Measurements from ENCODE around the gene KCTD1. TPM values are rescaled to one million over a fixed set of nuclear protein-coding genes. Genes with fewer than 3 reads are reported as not detected.

KCTD1 gene
- total RNA-seq, 1 donor from 2014 or later = 29.5 TPM

- DNase-seq (ENCODE audit: low spot score, unreplicated experiment) = no peak
- H3K4me1 Mint-ChIP-seq (ENCODE audit: low read depth) = peaks cover 12% of the 10 kb centered on the region
- H3K36me3 Mint-ChIP-seq (ENCODE audit: insufficient read depth) = peaks cover 19% of the 10 kb centered on the region
- H3K27ac Mint-ChIP-seq = no peak overlapping the region
- no peaks in the 10 kb centered on the region for H3K9me3 Mint-ChIP-seq (ENCODE audit: low read depth)
- no peaks in the 10 kb centered on the region for H3K27me3 Mint-ChIP-seq
- no peak for TF ChIP-seq CTCF (IDR thresholded peaks at IDR 0.05; ENCODE audit: unreplicated experiment)
- no peak overlapping the region for H3K4me3 Mint-ChIP-seq (ENCODE audit: low read depth)
Observed at GRCh38 chr18:26454192-26454591, 94.2 kb downstream of the KCTD1 start.

- Mint-ChIP-seq H3K27me3 (peaks cover 3% of the 10 kb centered on the region), H3K4me1 (ENCODE audit: low read depth) (peaks cover 12% of the 10 kb centered on the region), H3K4me3 (ENCODE audit: low read depth) (no peak overlapping the region), H3K27ac (no peak overlapping the region), H3K36me3 (ENCODE audit: insufficient read depth) (peaks cover 12% of the 10 kb centered on the region), H3K9me3 (ENCODE audit: low read depth) (no peaks in the 10 kb centered on the region)
- TF ChIP-seq CTCF (IDR thresholded peaks at IDR 0.05; ENCODE audit: unreplicated experiment) = no peak
- DNase-seq (ENCODE audit: low spot score, unreplicated experiment) = no peak
Observed at GRCh38 chr18:26453386-26453901, 94.9 kb downstream of the KCTD1 start.

DNA sequence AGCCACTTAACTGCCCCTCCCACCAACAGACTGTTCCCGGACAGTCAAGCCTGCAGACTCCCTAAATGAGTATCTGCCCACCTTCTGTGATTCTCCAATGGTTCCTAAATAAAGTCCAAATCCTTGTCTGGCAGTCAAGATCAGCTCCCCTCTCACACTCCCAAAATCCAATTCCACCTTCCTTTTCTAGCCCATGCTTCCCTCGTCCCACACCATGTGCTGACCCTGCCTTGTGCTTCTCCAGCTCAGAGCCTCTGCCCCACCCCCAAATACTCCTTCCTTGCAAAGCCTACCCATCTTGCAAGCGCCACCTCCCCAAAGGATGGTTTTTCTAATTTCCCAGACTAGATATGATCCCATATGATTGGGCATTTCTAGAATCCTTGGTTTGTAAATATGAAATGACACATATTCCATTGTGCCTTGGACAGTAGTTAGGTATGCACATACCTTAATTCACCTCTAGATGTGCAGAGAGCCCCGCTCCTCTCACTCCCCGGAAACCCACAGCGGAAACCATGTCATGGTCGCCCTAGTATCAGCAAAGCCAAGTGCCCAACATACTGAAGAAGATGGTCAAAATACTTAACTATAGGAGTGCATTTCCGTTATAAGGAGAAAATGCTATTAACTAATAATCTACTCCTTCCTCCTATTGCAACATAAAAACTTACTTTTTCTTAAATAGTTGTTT lies 97.2 kb downstream of the KCTD1 start:
- no peak for DNase-seq (ENCODE audit: low spot score, unreplicated experiment)
- TF ChIP-seq CTCF (IDR thresholded peaks at IDR 0.05; ENCODE audit: unreplicated experiment) = no peak
- Mint-ChIP-seq H3K9me3 (ENCODE audit: low read depth) (no peaks in the 10 kb centered on the region), H3K4me3 (ENCODE audit: low read depth) (no peak overlapping the region), H3K36me3 (ENCODE audit: insufficient read depth) (peaks cover 7% of the 10 kb centered on the region), H3K27ac (no peak overlapping the region), H3K27me3 (peaks cover 3% of the 10 kb centered on the region), H3K4me1 (ENCODE audit: low read depth) (peaks cover 6% of the 10 kb centered on the region)

DNA sequence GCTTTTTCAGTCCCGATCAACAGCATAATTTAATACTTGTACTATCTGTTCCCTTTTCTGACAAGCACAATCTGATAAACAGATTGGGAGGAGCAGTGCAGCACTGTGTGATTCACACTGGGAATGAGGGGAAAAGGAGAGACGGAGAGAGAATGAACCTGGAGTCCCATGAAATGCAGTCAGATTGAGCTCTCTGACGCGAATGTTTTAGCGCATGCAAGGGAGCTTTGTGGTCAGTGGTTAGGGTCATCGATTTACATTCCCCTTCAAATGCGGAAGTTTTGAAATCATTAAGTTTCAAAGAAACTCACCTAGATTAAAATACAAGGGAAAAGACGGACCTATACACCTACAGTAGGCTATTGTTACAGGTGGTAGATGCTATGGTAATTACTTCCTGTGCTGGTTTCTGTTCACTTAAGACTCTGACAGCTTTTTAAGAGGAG lies 99.6 kb downstream of the KCTD1 start:
- DNase-seq (ENCODE audit: low spot score, unreplicated experiment) = no peak
- TF ChIP-seq CTCF (IDR thresholded peaks at IDR 0.05; ENCODE audit: unreplicated experiment) = no peak
- no peaks in the 10 kb centered on the region for H3K36me3 Mint-ChIP-seq (ENCODE audit: insufficient read depth)
- no peak overlapping the region for H3K4me3 Mint-ChIP-seq (ENCODE audit: low read depth)
- no peak overlapping the region for H3K27ac Mint-ChIP-seq
- peaks cover 4% of the 10 kb centered on the region for H3K9me3 Mint-ChIP-seq (ENCODE audit: low read depth)
- H3K27me3 Mint-ChIP-seq = peaks cover 3% of the 10 kb centered on the region
- peaks cover 5% of the 10 kb centered on the region for H3K4me1 Mint-ChIP-seq (ENCODE audit: low read depth)

DNA sequence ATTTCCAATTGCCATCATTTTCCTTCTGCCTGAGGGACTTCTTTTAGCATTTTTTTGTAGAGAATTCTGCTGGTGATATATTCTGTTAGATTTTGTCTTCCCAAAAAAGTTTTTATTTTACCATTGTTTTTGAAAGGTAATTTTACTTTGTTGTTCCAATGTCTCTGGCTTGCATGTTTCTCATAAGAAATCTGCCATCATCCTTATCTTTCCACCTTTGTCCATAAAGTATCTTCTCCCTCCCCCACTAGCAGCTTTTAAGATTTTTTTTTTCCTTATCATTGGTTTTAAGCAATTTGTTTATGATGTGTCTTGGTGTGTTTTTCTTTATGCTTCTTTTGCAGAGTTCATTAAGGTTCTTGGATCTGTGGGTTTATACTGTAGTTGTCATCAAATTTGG lies 104.5 kb downstream of the KCTD1 start:
- Mint-ChIP-seq H3K36me3 (ENCODE audit: insufficient read depth) (no peaks in the 10 kb centered on the region), H3K4me3 (ENCODE audit: low read depth) (no peak overlapping the region), H3K9me3 (ENCODE audit: low read depth) (peaks cover 4% of the 10 kb centered on the region), H3K4me1 (ENCODE audit: low read depth) (peaks cover 4% of the 10 kb centered on the region), H3K27ac (peak overlapping the region; percentile 49), H3K27me3 (peaks cover 5% of the 10 kb centered on the region)
- no peak for DNase-seq (ENCODE audit: low spot score, unreplicated experiment)
- no peak for TF ChIP-seq CTCF (IDR thresholded peaks at IDR 0.05; ENCODE audit: unreplicated experiment)

Measured in progenitor cell of endocrine pancreas (in vitro differentiated cells).